Left cardiac atrium (tissue), 4 donors: ENCODE results near the gene PLA2G4B. TPM values are rescaled to one million over a fixed set of nuclear protein-coding genes. Genes with fewer than 3 reads are reported as not detected.

ENCODE experiments used
- ATAC-seq, 2 donors: fragments of 200-7000 bp; cut with Tn5 transposase; one replicate each; pipeline ENCODE4 v1.9.1; 2020; ENCODE audit warnings: mild to moderate bottlenecking in 2 of 2, moderate library complexity in 2 of 2
- DNase-seq: peaks from one replicate; pipeline ENCODE4 v3.0.0-alpha.2; 2020
- intact Hi-C, 2 donors: fragments of 100-400 bp; cut with DNase I; formaldehyde crosslinking; loops; one replicate each; pipeline versions ENCODE4 v1.14.1 to v1.15.1; 2022 to 2023
- total RNA-seq, 2 donors: library from RNA; stranded (reverse); fragmentation: NEBNext Ultra II Directional; extraction: Animal tissue kit (Norgen Biotek cat#: 25700); gene quantifications; one replicate each; pipeline ENCODE4 v1.2.1, GENCODE V29; 2021
- donor health status: DM: no; HTN: yes; CAD: no.
- donor health status: DM: no; HTN: yes; CAD: no; lungs with severe emphysema.
- donor health status: DM: yes; HTN: yes; CAD: no.
- donor health status: Dilated cardiomyopathy.

Gene PLA2G4B
- total RNA-seq, 2 donors from 2014 or later: 5.4 to 7.2 TPM

DNA sequence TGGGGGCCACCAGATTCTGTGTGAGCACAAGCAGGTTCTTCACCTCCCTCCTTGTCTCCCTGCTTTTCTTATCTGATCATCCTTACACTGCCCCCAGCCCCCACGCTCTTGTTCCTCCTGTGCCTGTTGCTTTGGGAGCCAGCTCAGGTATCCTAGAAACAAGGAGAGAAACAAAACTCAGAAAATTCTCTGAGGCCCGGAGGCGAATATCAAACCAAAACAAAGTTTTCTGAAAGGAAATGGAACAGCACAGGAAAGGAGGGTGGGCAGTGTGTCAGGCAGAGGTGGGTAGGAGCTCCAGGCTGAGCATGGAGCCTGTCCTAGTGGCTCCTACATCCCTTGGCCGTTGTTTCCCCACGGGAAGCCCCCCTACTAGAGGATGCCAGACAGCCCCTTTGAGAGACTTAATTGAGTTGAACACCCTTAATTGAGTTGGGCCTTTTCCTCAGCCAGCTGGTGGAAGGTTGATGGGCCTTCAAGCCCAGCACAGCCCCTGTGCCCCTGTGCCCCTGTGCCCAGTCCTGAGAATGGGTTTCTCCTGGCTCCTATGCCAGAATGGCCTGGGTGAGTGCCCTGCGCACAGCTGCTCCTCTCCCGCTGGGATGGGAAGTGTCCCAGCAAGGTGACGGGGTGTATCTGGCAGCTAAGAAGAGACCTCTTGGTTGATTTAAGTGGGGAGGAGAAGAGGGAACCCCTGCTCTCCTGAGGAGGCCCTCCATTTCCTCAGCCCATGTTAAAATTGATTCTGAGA is 33.6 kb upstream of the PLA2G4B start:
- ATAC-seq (peak in 1 of 2 donors; percentile 13), DNase-seq (no peak)
- intact Hi-C loops: no loop called here

DNA sequence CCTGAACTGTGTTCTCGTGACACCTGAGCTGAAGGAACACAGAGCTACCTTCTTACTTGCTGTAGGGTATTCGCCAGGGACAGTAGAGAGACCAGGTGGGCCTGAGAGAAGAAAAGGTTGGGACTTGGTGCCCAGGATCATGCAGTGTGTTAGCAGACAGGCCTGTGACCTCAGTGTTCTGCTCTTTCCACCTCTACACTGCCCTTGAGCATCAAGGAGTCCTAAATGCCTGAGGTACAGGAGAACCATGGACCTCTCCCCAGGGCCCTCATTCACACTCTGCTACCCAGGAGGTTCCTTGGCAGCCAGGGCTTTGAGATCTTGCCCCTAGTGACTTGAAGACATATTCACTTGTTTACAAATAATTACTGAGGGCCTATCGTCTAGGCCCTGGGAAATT is 32.9 kb upstream of the PLA2G4B start:
- ATAC-seq: no peak
- intact Hi-C loops: no loop called here
- DNase-seq: no peak

DNA sequence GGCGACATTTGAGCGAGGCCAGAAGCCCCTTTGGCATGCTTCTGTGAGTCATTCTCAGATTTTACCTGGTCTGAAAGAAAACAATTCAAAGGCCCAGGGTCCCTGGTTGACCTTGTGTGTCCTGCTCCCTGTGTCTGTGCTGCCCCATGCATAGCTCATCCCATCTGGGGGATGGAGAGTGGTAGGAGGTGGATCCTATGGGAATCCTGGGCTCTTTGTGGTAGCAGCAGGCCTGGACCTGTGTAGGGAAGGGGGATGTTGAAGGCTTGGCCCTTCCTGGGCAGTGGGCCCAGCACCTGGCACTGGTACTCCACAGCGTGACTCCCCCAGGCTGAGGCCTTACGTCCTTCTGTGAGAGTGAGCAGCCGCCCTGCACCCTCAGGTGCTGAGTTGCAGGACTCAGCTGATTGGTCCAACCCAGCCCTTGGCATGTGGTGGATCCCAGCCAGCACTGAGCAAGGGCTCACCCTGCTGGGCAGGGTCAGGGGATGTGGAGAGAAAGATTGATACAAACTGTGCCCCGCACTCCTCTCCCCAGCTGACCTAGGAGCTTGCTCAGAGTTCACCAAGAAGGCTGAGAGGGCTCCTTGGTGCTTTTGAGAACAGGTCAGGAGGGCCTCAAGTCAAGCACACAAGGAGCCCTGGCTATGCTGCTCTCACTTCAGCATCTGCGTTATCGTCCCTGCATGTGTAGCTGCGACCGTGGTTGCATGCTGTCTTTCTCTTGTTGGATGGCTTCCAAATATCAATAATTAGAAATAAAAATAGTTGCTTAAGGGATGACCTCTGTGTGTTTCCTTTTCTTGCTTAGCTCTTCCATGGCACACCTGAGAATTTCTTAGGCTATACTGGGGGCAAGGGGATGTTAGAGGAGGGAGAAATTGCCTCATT is 32.1 kb upstream of the PLA2G4B start:
- ATAC-seq (peak; percentile 51 to 88), DNase-seq (peak; percentile 42)
- intact Hi-C loops: no loop called here

DNA sequence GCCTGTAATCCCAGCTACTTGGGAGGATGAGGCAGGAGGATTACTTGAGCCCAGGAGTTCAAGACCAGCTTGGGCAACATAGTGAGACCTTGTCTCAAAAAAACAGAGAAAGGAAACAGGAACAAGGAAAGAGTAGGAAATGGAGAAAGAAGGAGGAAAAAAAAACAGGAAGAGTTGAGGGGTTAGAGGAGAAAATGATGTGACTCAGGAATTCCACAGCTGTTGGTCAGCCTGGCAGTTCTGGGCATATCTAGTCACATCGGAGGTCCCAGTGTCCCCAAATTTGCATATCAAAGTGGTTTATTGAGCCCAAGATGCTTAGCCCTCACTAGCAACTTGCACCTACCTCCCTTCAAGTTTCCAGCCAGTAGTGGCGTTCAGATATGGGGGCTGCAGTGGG is 29.5 kb upstream of the PLA2G4B start:
- ATAC-seq: no peak
- intact Hi-C loops: no loop called here
- no peak for DNase-seq

DNA sequence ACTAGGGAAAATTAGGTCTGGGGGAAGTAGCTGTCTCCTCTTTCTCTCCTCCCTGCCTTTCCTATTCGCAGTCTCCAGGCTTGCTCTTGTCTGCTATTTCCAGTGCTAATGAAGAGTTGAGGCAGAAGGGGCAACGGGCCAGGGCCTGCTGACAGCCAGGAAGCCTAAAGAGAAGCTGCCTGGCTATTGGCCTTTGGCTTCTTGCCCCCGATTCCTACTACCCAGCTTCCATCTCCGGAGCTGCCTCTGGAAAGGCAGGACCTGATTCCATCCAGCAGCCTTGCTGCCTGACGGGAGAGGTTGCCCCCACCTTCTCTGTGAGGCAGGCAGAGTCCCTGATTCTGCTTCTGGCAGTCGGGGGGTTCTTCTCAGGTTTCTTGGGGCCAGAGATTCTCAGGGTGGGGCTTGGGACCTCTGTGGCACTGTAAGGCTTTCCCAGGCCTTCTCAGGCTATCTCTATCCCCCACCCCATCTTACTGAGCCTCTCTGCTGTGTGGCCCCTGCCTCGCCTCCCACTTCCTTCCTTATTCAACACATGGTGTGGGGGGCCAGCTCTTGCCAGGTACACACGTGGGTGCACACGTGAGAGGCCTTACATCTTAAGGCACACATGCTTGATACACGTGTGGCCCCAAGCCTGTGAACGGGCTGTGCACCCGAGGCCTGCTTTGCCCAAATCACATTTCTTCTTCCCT is 29.0 kb upstream of the PLA2G4B start:
- intact Hi-C loops: loop anchor here (2.0 to 5.0 kb wide), 3 partner anchors 37 to 252 kb away; partner anchors contain the start of genes MAPKBP1 (in 1 of the 2) and TYRO3 (in 1 of the 2)
- DNase-seq (no peak), ATAC-seq (no peak)

DNA sequence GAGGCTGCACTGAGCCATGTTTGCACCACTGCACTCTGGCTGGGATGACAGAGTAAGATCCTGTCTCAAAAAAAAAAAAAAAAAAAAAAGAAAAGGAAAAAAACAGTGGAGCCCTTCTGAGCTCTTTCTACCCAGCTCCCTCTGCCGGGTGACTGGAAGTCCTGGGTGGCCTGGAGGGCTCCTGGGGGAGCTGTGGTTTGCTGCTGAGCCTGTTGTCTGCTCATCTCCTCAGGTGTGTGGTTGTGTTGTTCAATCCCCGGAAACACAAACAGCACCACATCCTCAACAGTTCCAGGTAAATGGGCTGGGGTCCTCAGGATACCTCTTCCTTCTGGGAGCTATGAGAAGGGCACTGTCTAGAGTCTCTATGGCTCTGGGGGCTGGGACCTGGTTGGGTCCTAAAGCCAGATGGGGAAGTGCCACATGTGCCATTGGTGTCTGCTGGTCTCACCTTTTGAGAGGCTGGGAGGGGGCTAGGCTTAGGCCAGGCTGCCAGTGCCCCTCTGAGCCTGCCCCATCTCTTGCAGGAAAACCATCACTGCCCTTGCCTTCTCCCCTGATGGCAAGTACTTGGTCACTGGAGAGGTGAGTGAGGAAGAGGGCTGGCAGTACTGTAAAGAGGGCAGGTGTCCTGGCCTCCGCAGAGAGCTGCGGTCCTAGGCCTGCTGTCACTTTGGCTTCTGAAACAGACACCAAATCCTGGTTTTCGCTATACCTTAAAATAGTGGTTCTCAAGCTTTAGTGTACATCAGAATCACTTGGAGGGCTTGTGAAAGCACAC is 27.8 kb upstream of the PLA2G4B start:
- intact Hi-C loops: loop anchor here (2.0 to 5.0 kb wide), 3 partner anchors 38 to 254 kb away; partner anchors contain the start of genes MAPKBP1 (in 1 of the 2) and TYRO3 (in 1 of the 2)

DNA sequence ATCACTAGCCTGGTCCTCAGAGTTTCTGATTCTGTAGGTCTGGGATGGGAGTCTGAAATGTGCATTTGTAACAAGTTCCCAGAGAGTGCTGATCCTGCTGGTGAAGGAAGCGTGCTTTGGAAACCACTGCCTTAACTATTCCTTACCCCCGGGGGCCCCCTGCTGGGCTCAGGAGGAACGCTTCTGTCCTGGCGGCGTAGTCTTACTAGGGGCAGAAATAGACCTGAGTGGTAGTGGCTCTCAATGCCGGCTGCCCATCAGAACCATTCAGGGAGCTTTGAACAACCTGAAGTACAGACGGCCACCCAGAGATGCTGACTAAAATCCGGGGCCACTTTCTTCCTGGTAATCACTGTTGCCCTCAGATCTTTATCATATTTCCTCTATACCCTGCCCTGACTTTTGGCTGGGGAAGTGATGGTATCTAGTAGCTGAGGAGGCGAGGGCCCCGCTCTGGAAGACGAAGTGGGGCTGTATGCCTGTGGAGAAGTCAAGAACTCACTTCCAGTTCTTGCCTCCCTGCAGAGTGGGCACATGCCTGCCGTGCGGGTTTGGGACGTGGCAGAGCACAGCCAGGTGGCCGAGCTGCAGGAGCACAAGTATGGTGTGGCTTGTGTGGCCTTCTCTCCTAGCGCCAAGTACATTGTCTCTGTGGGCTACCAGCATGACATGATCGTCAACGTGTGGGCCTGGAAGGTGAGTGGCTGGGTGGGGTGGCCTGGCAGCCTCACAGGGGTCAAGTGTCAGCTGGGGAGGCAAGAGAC is 27.0 kb upstream of the PLA2G4B start:
- intact Hi-C loops: loop anchor here (2.0 to 5.0 kb wide), 3 partner anchors 39 to 254 kb away; partner anchors contain the start of genes MAPKBP1 (in 1 of the 2) and TYRO3 (in 1 of the 2)
- ATAC-seq: peak; percentile 87 to 95
- peak; percentile 88 for DNase-seq

More for the DNA sequence above, 27.8 kb upstream of the PLA2G4B start:
- DNase-seq (no peak), ATAC-seq (no peak)

DNA sequence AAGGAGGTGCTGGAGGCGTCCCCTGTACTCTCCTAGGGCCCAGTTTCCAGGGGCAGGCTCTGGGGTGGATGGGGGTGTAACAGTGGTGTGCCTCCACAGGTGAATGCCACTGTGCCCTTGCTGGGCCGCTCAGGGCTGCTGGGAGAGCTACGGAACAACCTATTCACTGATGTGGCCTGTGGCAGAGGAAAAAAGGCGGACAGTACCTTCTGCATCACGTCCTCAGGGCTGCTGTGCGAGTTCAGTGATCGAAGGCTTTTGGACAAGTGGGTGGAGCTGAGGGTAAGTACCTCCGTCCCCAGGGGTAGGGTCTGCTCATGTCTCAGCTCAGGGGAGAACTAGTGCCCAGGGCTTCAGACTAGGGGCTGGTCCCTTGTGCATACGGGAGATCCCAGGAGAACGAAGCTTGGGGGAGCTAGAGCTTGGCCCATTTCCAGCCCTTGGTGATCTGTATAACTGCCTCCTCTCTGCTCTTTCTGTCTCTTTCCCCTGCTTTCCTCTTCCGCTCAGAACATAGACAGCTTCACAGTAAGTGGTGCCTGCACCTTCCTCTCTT is 25.7 kb upstream of the PLA2G4B start:
- no peak for ATAC-seq
- intact Hi-C loops: loop anchor here (5.0 kb wide), 2 partner anchors 41 to 256 kb away; partner anchors contain the start of genes MAPKBP1 (in 1 of the 2) and TYRO3 (in 1 of the 2)
- no peak for DNase-seq

DNA sequence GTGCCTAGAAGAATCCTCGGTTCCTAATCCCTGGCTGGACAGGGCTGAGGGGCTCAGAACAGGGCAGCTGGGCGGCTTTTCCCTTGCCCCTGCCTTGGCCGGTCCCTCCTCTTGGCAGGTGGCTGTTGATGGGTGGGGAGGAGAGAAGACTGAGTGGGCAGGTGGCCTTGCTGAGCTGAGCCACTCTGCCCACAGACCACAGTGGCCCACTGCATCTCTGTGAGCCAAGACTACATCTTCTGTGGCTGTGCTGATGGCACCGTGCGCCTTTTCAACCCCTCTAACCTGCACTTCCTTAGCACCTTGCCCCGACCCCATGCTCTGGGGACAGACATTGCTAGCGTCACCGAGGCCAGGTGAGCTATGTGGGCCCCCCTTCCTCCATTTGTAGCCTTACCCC is 25.2 kb upstream of the PLA2G4B start:
- intact Hi-C loops: loop anchor here (5.0 kb wide), 2 partner anchors 41 to 256 kb away; partner anchors contain the start of genes MAPKBP1 (in 1 of the 2) and TYRO3 (in 1 of the 2)
- ATAC-seq (no peak), DNase-seq (no peak)

DNA sequence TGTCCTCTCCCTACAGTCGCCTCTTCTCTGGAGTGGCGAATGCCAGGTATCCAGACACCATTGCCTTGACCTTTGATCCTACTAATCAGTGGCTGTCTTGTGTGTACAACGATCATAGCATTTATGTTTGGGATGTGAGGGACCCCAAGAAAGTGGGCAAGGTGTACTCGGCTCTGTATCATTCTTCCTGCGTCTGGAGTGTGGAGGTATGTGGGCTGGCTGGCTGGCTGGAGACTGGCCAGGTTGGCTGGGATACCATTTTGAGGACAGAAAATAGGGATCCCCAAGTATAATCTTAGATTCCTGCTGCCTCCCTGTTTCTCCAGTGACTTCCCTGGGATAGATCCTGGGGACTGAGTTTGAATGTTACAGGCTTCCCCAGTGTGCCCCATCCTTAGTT is 24.1 kb upstream of the PLA2G4B start:
- no peak for ATAC-seq
- DNase-seq: no peak
- intact Hi-C loops: loop anchor here (5.0 kb wide), 2 partner anchors 42 to 257 kb away; partner anchors contain the start of genes MAPKBP1 (in 1 of the 2) and TYRO3 (in 1 of the 2)

DNA sequence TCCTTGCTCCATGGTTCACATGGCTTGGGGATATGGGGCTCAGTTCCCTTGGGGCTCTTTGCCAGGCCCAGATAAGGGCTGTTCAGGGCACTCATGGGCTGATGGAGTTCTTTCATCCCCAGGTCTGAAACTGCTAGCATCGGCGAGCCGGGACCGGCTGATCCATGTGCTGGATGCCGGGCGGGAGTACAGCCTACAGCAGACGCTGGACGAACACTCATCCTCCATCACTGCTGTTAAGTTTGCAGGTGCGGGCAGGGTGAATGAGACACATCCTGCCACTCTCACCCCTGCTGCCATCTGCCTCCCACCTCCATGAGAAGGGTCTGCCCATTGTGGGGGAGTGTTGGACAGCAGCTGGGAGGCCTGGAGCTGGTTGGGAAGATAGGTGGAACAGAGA is 21.9 kb upstream of the PLA2G4B start:
- intact Hi-C loops: no loop called here
- ATAC-seq: no peak
- no peak for DNase-seq

DNA sequence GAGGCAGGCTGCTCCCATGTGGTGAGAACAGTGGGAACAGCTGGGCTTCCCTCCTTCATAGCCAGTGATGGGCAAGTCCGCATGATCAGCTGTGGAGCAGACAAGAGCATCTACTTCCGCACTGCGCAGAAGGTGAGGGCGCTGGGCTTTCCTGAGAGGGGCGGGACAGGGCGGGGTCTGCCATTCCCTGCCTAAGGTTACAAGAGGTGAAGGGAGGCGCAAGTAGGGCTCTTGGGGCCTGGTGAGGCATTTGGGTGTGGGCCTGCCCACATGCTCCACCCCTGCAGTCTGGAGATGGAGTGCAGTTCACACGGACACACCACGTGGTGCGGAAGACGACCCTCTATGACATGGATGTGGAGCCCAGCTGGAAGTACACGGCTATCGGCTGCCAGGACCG is 21.3 kb upstream of the PLA2G4B start:
- no peak for ATAC-seq
- no peak for DNase-seq
- intact Hi-C loops: no loop called here

DNA sequence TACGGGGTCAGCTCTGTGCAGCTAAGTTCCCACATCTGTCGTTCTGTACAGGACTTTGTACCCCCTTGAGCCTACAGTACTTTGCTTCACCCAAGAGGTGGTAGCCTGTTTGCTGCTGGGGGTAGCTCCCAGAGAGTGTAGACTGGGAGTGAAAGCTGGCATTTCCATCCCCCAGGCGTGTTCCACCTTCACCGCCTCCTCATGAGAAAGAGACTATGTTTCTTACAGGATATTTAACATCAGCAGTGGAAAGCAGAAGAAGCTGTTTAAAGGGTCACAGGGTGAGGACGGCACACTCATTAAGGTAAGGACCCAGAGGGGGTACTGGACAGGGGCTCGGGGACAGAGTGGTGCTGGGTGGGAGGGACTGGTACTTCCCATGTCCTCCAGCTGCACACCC is 20.9 kb upstream of the PLA2G4B start:
- intact Hi-C loops: no loop called here
- no peak for DNase-seq
- ATAC-seq: no peak

DNA sequence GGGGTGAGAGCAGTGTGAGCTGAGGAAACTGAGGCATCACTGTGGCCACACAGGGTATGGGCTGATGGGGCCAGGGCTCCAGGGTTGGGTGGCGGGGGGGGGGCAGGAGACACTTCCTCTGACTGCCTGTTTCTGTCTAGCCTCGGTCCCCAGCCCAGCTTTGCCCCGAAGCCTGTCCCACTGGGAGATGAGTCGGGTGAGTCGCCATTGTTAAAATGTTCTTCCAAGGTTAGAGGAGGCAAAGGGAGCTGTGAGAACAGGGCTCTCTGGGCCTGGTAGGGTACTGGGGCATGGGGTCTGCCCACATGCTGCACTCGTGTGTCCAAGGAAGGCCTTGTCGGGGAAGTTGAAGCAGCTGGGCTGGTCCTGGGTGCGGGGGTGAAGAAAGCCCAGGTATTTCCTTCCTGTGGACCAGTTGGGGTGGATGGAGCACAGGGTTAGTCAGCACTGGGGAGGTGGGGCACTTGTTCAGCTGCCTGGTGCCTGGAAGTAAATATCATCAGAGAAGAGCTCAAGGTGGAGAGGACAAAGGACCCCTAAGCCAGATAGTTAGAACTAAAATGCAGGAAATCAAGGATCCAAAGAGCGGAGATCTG is 19.1 kb upstream of the PLA2G4B start:
- intact Hi-C loops: no loop called here
- DNase-seq: no peak

DNA sequence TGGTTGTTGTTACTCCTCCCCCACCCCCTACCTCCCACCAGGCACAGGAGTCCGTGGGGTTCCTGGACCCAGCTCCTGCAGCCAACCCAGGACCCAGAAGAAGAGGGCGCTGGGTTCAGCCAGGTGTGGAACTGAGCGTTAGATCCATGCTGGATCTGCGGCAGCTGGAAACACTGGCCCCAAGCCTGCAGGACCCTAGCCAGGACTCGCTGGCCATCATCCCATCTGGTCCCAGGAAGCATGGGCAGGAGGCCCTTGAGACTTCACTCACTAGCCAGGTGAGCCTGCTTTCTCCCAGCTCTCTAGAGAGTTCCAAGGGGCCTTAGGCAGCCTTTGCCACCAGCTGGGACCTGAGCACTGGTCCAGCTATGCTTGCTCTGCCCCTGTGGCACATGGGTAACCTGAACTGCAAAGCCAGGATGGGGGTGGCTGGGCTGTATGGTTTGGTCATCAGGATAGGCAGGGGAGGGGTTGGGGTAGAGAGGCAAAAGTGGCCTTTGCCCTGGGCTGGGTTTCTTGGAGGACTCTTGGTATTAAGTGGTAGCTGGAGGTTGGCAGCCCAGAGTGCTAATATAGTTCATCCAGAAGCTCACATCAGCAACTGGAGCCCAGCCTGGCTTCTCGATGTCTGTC is 17.7 kb upstream of the PLA2G4B start:
- DNase-seq (peak; percentile 16), ATAC-seq (no peak)
- intact Hi-C loops: no loop called here

More for the DNA sequence above, 19.1 kb upstream of the PLA2G4B start:
- ATAC-seq: no peak

DNA sequence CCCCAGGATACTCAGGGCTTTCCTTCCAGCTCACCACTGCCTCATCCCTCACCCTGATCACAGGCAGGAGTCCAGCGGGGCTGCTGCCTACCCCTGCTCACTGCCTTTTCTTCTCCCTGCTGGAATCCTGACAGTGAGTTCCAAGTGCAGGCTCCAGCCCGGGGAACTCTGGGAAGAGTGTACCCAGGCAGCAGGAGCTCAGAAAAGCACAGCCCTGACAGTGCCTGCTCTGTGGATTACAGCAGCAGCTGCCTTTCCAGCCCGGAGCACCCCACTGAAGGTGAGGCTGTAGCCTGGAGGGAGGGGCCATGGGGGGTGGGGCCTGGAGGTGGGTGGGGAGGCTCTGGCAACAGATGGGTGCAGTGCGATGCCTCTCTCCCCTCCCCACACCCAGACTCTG is 16.8 kb upstream of the PLA2G4B start:
- DNase-seq (peak; percentile 11), ATAC-seq (no peak)
- intact Hi-C loops: no loop called here
